ENCODE measurements around the gene TNFRSF1B. TPM values are rescaled to one million over a fixed set of nuclear protein-coding genes. Genes with fewer than 3 reads are reported as not detected.
A peak's percentile ranks its signal among the peaks of the same experiment; 100 is the strongest.

TNFRSF1B gene
- total and polyA plus RNA-seq, 9 of the 15 experiments (the other 6 are each of a cell fraction or from before 2014, with no cell fraction given) = 8.8 to 91.3 (median 36.0) TPM

DNA sequence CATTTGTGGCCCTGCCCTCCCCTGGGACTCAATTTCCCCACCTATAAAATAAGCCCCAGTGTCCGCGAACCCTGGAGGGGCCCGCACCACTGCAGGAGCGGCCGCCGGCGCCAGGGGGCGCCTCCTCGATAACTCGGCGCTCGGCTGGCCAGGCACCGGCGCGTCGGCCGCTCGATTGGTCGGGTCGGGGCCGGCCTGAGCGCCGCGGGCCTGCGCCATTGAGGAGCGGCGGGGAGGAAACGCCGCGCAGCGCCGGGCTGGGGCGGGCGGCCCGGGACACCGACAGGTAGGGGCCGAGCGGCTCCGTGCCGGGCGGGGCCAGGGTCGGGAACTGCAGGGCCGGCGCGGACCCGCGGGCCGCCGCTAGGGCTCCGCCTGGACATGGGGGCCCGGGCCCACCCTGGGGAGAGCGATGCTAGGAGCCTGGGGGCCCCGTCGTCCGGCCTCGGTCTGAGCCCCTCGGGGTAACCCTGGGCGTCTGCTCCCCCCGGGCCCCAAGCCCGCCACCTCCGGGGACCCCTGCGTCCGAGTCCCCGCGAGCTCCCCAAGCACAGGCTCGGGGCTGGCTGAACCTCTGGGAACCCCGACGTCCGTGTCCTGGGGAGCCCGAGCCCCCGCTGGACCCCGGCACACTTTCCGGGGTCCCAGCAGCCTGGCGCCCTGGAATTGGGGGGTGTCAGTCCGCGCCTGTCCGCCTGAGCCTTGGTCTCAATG lies 63.2 kb downstream of the TNFRSF1B start, which contains the start of gene VPS13D (continued):
- TF ChIP-seq BRD9 (IDR thresholded peaks at IDR 0.05; ENCODE audit: low read depth, partially characterized antibody) (no peak), ZFPM2 (CRISPR knock-in tag; IDR thresholded peaks at IDR 0.05) (no peak), CBX1 (IDR thresholded peaks at IDR 0.05; ENCODE audit: low read depth) (no peak; the same call in 1 of the 2 replicates), FOXJ2 (tag; IDR thresholded peaks at IDR 0.05) (no peak), ZNF3 (CRISPR knock-in tag; IDR thresholded peaks at IDR 0.05) (no peak), CBX5 (IDR thresholded peaks at IDR 0.05; ENCODE audit: borderline replicate concordance, low read depth) (no peak), RB1 (IDR thresholded peaks at IDR 0.05; ENCODE audit: low read depth) (peak; percentile 99), E2F3 (CRISPR knock-in tag; IDR thresholded peaks at IDR 0.05) (no peak), MEF2A (IDR thresholded peaks at IDR 0.05; ENCODE audit: control insufficient read depth, low read depth, low read length) (no peak), ZNF717 (CRISPR knock-in tag; IDR thresholded peaks at IDR 0.05) (no peak), TCF7 (IDR thresholded peaks at IDR 0.05; ENCODE audit: borderline replicate concordance) (peak; percentile 86; the same call in 1 of the 2 replicates)
- TF ChIP-seq, protein P1, sequence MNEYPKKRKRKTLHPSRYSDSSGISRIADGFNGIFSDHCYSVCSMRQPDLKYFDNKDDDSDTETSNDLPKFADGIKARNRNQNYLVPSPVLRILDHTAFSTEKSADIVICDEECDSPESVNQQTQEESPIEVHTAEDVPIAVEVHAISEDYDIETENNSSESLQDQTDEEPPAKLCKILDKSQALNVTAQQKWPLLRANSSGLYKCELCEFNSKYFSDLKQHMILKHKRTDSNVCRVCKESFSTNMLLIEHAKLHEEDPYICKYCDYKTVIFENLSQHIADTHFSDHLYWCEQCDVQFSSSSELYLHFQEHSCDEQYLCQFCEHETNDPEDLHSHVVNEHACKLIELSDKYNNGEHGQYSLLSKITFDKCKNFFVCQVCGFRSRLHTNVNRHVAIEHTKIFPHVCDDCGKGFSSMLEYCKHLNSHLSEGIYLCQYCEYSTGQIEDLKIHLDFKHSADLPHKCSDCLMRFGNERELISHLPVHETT (CRISPR knock-in tag; conservative IDR thresholded peaks at IDR 0.05 in 1 of 2, IDR thresholded peaks at IDR 0.05 in 1 of 2) = peak; percentile 58 to 96; a peak in 2 of 4 replicates
- TF ChIP-seq, protein P2, sequence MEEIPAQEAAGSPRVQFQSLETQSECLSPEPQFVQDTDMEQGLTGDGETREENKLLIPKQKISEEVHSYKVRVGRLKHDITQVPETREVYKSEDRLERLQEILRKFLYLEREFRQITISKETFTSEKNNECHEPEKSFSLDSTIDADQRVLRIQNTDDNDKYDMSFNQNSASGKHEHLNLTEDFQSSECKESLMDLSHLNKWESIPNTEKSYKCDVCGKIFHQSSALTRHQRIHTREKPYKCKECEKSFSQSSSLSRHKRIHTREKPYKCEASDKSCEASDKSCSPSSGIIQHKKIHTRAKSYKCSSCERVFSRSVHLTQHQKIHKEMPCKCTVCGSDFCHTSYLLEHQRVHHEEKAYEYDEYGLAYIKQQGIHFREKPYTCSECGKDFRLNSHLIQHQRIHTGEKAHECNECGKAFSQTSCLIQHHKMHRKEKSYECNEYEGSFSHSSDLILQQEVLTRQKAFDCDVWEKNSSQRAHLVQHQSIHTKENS (CRISPR knock-in tag; IDR thresholded peaks at IDR 0.05) = no peak
- TF ChIP-seq, protein P3, sequence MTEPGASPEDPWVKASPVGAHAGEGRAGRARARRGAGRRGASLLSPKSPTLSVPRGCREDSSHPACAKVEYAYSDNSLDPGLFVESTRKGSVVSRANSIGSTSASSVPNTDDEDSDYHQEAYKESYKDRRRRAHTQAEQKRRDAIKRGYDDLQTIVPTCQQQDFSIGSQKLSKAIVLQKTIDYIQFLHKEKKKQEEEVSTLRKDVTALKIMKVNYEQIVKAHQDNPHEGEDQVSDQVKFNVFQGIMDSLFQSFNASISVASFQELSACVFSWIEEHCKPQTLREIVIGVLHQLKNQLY (CRISPR knock-in tag; conservative IDR thresholded peaks at IDR 0.05) = no peak
- TF ChIP-seq, protein P4, sequence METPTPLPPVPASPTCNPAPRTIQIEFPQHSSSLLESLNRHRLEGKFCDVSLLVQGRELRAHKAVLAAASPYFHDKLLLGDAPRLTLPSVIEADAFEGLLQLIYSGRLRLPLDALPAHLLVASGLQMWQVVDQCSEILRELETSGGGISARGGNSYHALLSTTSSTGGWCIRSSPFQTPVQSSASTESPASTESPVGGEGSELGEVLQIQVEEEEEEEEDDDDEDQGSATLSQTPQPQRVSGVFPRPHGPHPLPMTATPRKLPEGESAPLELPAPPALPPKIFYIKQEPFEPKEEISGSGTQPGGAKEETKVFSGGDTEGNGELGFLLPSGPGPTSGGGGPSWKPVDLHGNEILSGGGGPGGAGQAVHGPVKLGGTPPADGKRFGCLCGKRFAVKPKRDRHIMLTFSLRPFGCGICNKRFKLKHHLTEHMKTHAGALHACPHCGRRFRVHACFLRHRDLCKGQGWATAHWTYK (CRISPR knock-in tag; IDR thresholded peaks at IDR 0.05) = peak; percentile 96
- TF ChIP-seq, protein P5, sequence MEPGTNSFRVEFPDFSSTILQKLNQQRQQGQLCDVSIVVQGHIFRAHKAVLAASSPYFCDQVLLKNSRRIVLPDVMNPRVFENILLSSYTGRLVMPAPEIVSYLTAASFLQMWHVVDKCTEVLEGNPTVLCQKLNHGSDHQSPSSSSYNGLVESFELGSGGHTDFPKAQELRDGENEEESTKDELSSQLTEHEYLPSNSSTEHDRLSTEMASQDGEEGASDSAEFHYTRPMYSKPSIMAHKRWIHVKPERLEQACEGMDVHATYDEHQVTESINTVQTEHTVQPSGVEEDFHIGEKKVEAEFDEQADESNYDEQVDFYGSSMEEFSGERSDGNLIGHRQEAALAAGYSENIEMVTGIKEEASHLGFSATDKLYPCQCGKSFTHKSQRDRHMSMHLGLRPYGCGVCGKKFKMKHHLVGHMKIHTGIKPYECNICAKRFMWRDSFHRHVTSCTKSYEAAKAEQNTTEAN (CRISPR knock-in tag; IDR thresholded peaks at IDR 0.05) = no peak
- TF ChIP-seq, protein P6, sequence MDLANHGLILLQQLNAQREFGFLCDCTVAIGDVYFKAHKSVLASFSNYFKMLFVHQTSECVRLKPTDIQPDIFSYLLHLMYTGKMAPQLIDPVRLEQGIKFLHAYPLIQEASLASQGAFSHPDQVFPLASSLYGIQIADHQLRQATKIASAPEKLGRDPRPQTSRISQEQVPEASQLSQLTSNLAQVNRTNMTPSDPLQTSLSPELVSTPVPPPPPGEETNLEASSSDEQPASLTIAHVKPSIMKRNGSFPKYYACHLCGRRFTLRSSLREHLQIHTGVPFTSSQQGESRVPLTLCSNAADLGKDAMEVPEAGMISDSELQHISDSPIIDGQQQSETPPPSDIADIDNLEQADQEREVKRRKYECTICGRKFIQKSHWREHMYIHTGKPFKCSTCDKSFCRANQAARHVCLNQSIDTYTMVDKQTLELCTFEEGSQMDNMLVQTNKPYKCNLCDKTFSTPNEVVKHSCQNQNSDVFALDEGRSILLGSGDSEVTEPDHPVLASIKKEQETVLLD (IDR thresholded peaks at IDR 0.05) = no peak
- TF ChIP-seq, protein P7, sequence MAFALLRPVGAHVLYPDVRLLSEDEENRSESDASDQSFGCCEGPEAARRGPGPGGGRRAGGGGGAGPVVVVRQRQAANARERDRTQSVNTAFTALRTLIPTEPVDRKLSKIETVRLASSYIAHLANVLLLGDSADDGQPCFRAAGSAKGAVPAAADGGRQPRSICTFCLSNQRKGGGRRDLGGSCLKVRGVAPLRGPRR (CRISPR knock-in tag; IDR thresholded peaks at IDR 0.05) = no peak
